Colonic mucosa (tissue), 4 donors: ENCODE results near the gene HOXA11. TPM values are rescaled to one million over a fixed set of nuclear protein-coding genes. Genes with fewer than 3 reads are reported as not detected.

ENCODE experiments used
- DNase-seq: peaks from one replicate; pipeline ENCODE4 v3.0.0-alpha.2; 2020
- H3K27ac ChIP-seq: fragments of 200-600 bp; one replicate; pipeline ENCODE4 v1.8.0; 2021
- H3K27me3 ChIP-seq: fragments of 200-600 bp; one replicate; pipeline ENCODE4 v1.8.0; 2021
- H3K36me3 ChIP-seq: fragments of 200-600 bp; one replicate; pipeline ENCODE4 v1.8.0; 2021
- H3K4me1 ChIP-seq: fragments of 200-600 bp; one replicate; pipeline ENCODE4 v1.8.0; 2021; ENCODE audit warnings: mild to moderate bottlenecking
- H3K4me3 ChIP-seq: fragments of 200-600 bp; one replicate; pipeline ENCODE4 v1.8.0; 2021
- H3K9ac ChIP-seq, 2 donors: one replicate each; pipeline ENCODE4 v1.7.0; 2013; ENCODE audit warnings: control low read depth in 2 of 2, low read depth in 2 of 2, low read length in 2 of 2
- H3K9me3 ChIP-seq: fragments of 200-600 bp; one replicate; pipeline ENCODE4 v1.8.0; 2021
- intact Hi-C: fragments of 100-400 bp; cut with DNase I; formaldehyde crosslinking; loops from one replicate; pipeline ENCODE4 v1.14.1; 2022
- total RNA-seq, 2 donors: library from RNA; stranded (reverse); fragmentation: NEBNext Ultra II Directional in 1 of 2; extraction: Animal tissue kit (Norgen Biotek cat#: 25700) in 1 of 2; gene quantifications; one replicate each; pipeline ENCODE4 v1.2.1, GENCODE V29; 2021
- TF ChIP-seq, protein P1 (sequence below): fragments of 200-600 bp; IDR thresholded peaks from one replicate; pipeline ENCODE4 v1.8.0; 2022; ENCODE audit warnings: antibody characterized with exemption, mild to moderate bottlenecking
- donor health status: healthy.
- donor health status: DM: no; HTN: no; CAD: no.
- donor health status: DM: no; HTN: no; CAD: no.

HOXA11 gene
- total RNA-seq, 2 donors from 2014 or later = 2.9 to 3.7 TPM

GRCh38 chr7:27189997-27190748, 5.1 kb upstream of the HOXA11 start:
- intact Hi-C loops = loop anchor here (10.0 kb wide), 2 partner anchors 555 to 905 kb away; partner anchors contain the start of gene TAX1BP1
- peaks cover 6% of the 10 kb centered on the region for H3K4me1 ChIP-seq

GRCh38 chr7:27189295-27189996, 4.4 kb upstream of the HOXA11 start:
- Histone ChIP-seq H3K4me1 (peaks cover 6% of the 10 kb centered on the region), H3K27me3 (peaks cover 5% of the 10 kb centered on the region), H3K27ac (peak overlapping the region; percentile 94), H3K36me3 (no peaks in the 10 kb centered on the region), H3K9me3 (no peaks in the 10 kb centered on the region), H3K4me3 (peak overlapping the region; percentile 29), H3K9ac (peak overlapping the region; percentile 81 to 89)
- intact Hi-C loops = no loop called here
- TF ChIP-seq, protein P1, sequence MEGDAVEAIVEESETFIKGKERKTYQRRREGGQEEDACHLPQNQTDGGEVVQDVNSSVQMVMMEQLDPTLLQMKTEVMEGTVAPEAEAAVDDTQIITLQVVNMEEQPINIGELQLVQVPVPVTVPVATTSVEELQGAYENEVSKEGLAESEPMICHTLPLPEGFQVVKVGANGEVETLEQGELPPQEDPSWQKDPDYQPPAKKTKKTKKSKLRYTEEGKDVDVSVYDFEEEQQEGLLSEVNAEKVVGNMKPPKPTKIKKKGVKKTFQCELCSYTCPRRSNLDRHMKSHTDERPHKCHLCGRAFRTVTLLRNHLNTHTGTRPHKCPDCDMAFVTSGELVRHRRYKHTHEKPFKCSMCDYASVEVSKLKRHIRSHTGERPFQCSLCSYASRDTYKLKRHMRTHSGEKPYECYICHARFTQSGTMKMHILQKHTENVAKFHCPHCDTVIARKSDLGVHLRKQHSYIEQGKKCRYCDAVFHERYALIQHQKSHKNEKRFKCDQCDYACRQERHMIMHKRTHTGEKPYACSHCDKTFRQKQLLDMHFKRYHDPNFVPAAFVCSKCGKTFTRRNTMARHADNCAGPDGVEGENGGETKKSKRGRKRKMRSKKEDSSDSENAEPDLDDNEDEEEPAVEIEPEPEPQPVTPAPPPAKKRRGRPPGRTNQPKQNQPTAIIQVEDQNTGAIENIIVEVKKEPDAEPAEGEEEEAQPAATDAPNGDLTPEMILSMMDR = no peak
- DNase-seq = peak; percentile 77

More at GRCh38 chr7:27189997-27190748, 5.1 kb upstream of the HOXA11 start:
- TF ChIP-seq, protein P1 = no peak
- H3K36me3 ChIP-seq = no peaks in the 10 kb centered on the region
- DNase-seq = peak; percentile 39
- no peaks in the 10 kb centered on the region for H3K9me3 ChIP-seq
- H3K9ac ChIP-seq = peak overlapping the region in 1 of 2 donors; percentile 89
- no peak overlapping the region for H3K4me3 ChIP-seq
- H3K27me3 ChIP-seq = peaks cover 5% of the 10 kb centered on the region
- peak overlapping the region; percentile 94 for H3K27ac ChIP-seq

DNA sequence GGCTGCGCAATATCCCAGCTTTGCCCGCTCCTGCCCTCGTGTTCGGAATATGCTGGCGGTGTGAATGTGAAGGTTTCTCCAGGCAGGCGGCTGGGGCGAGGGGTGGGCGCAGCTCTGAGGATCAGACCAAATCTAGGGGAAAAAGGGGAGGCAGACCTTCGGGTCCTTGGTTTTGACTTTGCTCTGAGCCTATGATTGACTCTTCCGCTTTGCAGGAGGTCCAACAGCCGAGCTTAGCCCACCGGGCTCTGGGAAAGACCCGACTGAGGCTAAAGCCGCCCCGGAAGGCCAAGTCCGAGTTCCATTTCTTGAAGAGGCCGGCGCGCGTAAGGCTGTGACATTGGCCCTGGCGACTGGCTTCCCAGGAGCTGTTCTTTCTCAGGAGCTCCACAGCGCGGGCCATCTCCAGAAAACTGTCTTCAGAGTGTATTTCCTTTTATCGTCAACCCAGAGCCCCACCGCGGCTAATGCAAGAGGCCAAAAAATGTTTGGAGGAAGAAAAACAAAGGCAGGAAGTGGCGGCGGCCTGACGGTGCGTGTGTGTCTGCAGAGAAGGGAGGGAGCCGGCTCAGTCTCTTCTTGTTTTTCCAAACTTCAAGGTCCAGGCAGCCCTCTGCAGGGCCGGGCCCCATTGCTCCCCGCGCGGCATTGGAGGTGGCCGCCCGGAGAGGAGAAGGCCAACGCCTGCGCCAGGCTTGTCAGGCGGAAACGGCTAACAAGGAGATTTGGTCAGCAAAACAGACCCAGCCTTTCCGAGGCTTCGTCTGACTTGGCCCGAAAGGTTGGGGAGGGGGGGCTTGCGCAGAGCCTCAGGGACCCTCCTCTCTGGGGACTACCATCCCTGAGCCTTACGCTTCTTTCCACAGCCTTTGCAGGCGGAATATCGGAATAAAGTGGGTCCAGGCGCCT, 3.6 kb upstream of the HOXA11 start:
- DNase-seq = no peak
- Histone ChIP-seq H3K27me3 (peaks cover 5% of the 10 kb centered on the region), H3K4me3 (peak overlapping the region; percentile 29), H3K36me3 (no peaks in the 10 kb centered on the region), H3K4me1 (peaks cover 6% of the 10 kb centered on the region), H3K9me3 (no peaks in the 10 kb centered on the region), H3K27ac (peak overlapping the region; percentile 94), H3K9ac (peak overlapping the region; percentile 81 to 89)
- intact Hi-C loops = no loop called here
- TF ChIP-seq, protein P1 = no peak

- peak overlapping the region; percentile 94 for H3K27ac ChIP-seq
- H3K4me1 ChIP-seq = peaks cover 12% of the 10 kb centered on the region
- no peaks in the 10 kb centered on the region for H3K9me3 ChIP-seq
- no peak for DNase-seq
- H3K9ac ChIP-seq = peak overlapping the region; percentile 81 to 89
- peak overlapping the region; percentile 29 for H3K4me3 ChIP-seq
- intact Hi-C loops = no loop called here
- TF ChIP-seq, protein P1 = no peak
- no peaks in the 10 kb centered on the region for H3K36me3 ChIP-seq
- H3K27me3 ChIP-seq = peaks cover 5% of the 10 kb centered on the region
These were observed 2.7 kb upstream of the HOXA11 start for GRCh38 chr7:27187475-27188385.
